ENCODE results near the gene SETMAR.
"Not testable (repeated sequence)": the region's sequence is repeated elsewhere in the genome, so short reads cannot be mapped to it uniquely, and the experiment has no call there.

SETMAR gene

GRCh38 chr3:4297486-4297885 lies 5.7 kb upstream of the SETMAR start:
- no peak for DNase-seq (ENCODE audit: low spot score)
- CTCF ChIA-PET, result no interaction called here
- no peak for TF ChIP-seq CTCF (conservative IDR thresholded peaks at IDR 0.05; ENCODE audit: low read depth)
- no peak overlapping the region for H3K27ac ChIP-seq
- POLR2A ChIA-PET (ENCODE audit: low non-redundant PET), result no interaction called here

- ChIA-PET CTCF (no interaction called here), POLR2A (ENCODE audit: low non-redundant PET) (no interaction called here)
- DNase-seq (ENCODE audit: low spot score), result no peak
- no peak for TF ChIP-seq CTCF (conservative IDR thresholded peaks at IDR 0.05; ENCODE audit: low read depth)
- H3K27ac ChIP-seq, result peak overlapping the region; percentile 86
These were observed 422 bp upstream of the SETMAR start for GRCh38 chr3:4302747-4303146.

- CTCF ChIA-PET, result interaction anchor here (0.6 kb wide), 1 partner anchor 418 kb away, joined by 3 read pairs; no protein-coding TSS in a partner anchor
- POLR2A ChIA-PET (ENCODE audit: low non-redundant PET), result not testable (repeated sequence)
- H3K27ac ChIP-seq, result peak overlapping the region; percentile 57
These were observed 2.0 kb downstream of the SETMAR start for GRCh38 chr3:4305210-4305609.

GRCh38 chr3:4306091-4306490 lies 2.9 kb downstream of the SETMAR start:
- no peak for TF ChIP-seq CTCF (conservative IDR thresholded peaks at IDR 0.05; ENCODE audit: low read depth)
- DNase-seq (ENCODE audit: low spot score), result no peak
- no peak overlapping the region for H3K27ac ChIP-seq
- CTCF ChIA-PET, result interaction anchor here (0.6 kb wide), 2 partner anchors 419 to 741 kb away, joined by 3 to 4 read pairs; no protein-coding TSS in a partner anchor
- POLR2A ChIA-PET (ENCODE audit: low non-redundant PET), result no interaction called here

More at GRCh38 chr3:4305210-4305609, 2.0 kb downstream of the SETMAR start:
- DNase-seq (ENCODE audit: low spot score), result not testable (repeated sequence)

- ChIA-PET POLR2A (ENCODE audit: low non-redundant PET) (no interaction called here), CTCF (no interaction called here)
- no peak overlapping the region for H3K27ac ChIP-seq
- no peak for TF ChIP-seq CTCF (conservative IDR thresholded peaks at IDR 0.05; ENCODE audit: low read depth)
- no peak for DNase-seq (ENCODE audit: low spot score)
These were observed 3.7 kb downstream of the SETMAR start for GRCh38 chr3:4306860-4307259.

- no peak overlapping the region for H3K27ac ChIP-seq
- CTCF ChIA-PET, result interaction anchor here (0.6 kb wide), 1 partner anchor 712 kb away, joined by 5 read pairs; no protein-coding TSS in a partner anchor
These were observed 6.4 kb downstream of the SETMAR start for GRCh38 chr3:4309491-4310128.

More at GRCh38 chr3:4309491-4310128, 6.4 kb downstream of the SETMAR start:
- POLR2A ChIA-PET (ENCODE audit: low non-redundant PET), result no interaction called here
- no peak for DNase-seq (ENCODE audit: low spot score)
- TF ChIP-seq CTCF (conservative IDR thresholded peaks at IDR 0.05; ENCODE audit: low read depth), result no peak
